HG02885 (cell line): Measurements from ENCODE around the gene HCN1.
"Not testable (repeated sequence)": the region's sequence is repeated elsewhere in the genome, so short reads cannot be mapped to it uniquely, and the experiment has no call there.

Experiments used
- ATAC-seq: cut with Tn5 transposase; IDR thresholded peaks from one replicate; pipeline ENCODE4 v1.9.1; 2021; ENCODE audit warnings: mild to moderate bottlenecking; ENCODE audit not compliant: unreplicated experiment, poor library complexity

Gene HCN1

DNA sequence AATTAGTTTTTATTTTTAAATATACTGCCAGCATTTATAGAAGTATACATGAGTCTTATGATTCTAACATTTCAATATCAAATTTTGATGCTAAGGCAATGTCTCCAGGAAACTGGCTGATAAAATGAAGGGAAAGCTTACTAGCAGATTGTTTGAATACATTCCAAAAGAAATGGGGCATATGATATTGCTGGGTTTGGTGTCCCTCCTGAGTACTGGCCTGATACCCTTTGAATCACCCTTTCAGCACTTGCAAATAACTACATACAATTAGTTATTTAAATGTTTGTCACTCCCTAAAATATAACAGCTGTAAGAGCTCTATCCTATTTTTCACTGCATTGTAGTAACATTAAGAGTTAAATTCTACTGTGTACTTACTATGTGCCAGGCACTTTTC is 360.8 kb downstream of the HCN1 start:
- ATAC-seq: no peak

DNA sequence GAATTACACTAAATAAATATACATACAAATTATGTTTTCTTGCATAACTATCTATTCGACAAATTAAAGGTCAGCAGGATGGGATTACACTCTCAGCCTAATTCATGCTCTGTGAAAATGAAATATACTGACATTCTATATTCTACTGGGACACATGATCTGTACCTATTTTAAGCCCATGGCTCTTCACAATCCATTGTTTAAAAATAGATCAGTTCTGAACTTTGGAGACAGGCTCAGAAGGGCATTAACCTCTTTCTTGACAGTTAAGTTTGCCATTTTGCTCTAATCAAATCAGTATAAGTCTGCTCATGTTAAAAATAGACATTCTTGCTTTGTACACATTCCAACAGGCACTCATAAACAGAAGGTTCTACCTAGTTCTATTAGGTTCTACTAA is 361.2 kb downstream of the HCN1 start:
- ATAC-seq: no peak

DNA sequence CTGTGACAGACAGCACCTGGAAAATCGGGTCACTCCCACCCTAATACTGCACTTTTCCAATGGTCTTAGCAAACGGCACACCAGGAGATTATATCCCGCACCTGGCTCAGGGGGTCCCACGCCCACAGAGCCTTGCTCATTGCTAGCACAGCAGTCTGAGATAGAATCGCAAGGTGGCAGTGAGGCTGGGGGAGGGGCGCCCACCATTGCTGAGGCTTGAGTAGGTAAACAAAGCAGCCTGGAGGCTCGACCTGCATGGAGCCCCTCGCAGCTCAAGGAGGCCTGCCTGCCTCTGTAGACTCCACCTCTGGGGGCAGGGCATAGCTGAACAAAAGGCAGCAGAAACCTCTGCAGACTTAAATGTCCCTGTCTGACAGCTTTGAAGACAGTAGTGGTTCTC is 383.6 kb downstream of the HCN1 start:
- not testable (repeated sequence) for ATAC-seq

DNA sequence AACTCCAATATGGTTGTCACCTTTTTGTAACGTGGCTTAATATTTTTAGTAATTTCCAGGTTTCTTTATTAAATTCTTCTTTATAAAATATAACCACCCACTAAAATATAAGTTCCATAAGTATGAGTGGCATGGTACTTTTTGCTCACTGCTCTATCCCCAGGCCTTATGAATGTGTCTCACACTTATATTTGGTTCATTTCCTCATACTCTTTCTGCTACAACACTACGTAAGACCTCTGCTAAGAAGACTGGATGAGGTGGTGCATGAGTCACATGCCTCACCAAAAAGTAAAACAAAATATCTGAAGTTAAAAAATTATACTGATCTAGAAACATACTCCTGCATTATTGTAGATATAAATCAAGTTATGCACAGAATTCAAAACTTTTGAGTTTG is 400.9 kb downstream of the HCN1 start:
- no peak for ATAC-seq

DNA sequence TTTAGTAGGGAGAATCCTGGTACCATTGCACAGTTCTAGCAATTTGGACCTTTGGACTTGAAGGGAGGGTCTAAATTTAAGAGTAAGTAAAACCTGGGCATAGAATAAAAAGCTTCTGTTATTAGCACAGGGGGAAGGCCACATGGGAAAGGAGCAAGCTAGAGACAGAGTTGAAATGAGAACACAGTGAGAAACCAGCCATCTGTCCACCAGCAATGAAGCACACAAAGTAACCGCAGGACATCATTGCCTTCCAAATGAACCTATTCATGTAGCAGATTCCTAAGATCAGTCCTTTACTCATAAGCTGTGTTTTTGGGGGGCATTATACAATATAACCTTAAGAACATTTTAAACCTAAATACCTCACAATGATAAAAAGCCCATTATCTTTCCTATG is 407.4 kb downstream of the HCN1 start:
- ATAC-seq: no peak

DNA sequence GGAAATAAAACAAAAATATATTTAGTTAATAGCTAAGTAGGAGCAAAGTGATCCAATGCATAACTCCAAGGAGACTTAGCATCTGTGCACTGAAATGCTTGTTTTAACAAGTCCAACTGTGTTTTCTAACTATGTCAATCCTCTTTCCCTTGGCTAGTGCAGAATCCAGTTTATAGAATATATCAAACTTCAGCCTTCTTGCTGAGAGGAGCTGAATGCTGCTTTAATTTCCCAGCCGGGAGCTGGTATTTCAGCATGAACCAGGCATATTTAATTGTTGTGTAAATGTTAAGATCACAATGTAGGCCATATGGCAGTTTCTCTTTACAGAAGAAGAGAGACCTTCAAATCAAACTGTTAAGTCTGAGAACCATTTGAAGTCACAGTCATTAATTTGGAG is 411.7 kb downstream of the HCN1 start:
- ATAC-seq: no peak

DNA sequence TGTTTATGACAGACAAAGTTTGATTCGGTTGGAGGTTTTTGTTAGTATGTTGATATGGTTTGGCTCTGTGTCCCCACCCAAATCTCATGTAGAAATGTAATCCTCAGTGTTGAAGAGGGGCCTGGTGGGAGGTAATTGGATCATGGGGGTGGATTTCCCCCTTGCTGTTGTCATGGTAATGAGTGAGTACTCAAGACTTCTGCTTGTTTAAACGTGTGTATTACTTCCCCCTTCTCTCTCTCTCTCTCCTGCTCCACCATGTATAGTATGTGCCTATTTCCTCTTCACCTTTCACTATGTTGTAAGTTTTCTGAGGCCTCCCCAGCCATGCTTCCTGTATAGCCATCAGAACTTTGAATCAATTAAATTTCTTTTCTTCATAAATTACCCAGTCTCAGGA is 415.1 kb downstream of the HCN1 start:
- no peak for ATAC-seq

DNA sequence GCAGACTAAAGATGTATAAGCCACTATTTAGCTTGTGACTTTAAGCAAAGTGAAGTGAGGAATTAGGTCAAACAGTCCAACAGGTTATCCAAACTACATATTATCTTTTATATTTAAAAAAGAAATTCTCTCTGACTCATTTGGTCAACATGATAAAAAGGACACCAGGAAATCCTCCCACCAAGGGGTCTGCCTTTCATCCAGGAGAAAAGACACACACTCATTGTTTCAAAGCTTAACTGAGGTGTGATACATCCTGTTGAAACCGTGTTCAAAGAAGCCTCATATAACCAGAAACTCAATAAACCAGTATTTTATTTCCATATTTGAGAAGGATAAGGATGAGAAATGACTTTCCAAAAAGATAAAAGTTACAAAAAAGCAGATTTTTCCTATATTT is 417.1 kb downstream of the HCN1 start:
- no peak for ATAC-seq

DNA sequence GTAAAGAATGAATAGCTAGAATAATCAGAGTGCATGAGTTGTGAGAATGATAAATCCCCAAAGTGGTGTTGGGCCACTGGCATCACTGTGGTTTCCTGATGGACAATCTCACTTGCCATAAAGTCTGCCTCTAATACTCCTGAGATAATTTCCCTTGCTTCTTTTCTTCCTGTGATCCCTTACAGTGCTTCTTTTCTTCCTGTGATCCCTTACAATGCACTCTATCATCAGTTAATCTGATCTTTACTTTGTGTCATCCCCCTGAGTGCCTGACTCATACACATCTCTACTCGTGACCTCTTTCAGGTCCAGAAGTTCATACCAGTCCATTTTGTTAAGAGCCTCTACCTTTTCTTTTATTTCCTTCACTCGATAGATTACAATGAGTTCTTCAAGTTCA is 418.3 kb downstream of the HCN1 start:
- ATAC-seq: no peak

DNA sequence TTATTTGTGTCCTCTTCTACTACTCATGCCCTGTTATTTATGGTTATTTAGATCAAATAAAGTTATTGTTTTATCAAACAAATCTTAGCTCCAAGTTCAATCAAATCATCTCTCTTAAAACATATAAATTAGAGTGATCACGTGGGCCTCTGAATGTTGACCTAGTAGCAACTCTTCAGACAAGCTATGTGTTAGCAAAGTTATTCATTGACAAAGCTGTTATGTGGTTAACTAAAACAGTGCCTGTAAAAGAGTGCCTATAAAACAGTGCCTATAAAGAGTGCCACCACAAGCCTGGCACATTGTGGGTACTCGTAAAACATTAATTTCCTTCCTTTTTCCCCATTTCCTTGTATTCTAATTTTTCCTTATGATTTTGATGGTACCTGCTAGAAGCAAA is 421.9 kb downstream of the HCN1 start:
- ATAC-seq: no peak

DNA sequence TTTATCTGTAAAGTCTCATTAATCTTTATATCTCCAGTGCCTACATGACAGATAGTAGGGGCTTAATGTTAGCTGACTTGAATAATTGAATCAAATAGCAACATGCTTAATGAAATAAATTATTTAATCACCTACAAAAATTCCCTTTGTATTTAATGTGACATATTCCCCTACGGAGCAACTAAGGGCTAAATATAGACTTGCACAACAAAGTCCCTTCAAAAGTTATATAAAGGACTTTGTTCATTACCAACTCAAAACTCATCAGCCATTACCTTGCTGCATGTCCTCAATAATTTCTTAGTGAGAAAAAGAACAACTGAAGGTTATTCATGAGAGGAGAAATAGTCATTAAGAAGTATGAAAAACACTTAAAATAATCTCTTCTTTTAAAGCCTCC is 424.6 kb downstream of the HCN1 start:
- ATAC-seq: no peak

DNA sequence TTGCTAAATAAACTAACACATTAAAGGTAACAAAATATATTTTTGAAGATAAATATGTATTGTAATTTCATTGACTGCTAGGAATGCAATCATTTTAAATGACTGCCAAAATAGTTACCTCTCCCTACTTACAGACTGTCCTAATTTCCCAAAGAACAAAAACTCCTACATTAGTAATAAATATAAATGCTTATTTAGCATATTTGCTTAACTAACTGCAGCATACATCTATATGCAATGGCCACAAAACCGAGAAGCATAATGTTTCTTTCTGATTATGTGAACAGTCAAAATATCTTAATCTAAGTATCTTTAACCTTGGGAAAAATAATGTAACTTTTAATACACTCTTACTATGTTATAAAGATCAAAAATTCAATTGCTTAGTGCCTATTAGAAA is 431.7 kb downstream of the HCN1 start:
- no peak for ATAC-seq

DNA sequence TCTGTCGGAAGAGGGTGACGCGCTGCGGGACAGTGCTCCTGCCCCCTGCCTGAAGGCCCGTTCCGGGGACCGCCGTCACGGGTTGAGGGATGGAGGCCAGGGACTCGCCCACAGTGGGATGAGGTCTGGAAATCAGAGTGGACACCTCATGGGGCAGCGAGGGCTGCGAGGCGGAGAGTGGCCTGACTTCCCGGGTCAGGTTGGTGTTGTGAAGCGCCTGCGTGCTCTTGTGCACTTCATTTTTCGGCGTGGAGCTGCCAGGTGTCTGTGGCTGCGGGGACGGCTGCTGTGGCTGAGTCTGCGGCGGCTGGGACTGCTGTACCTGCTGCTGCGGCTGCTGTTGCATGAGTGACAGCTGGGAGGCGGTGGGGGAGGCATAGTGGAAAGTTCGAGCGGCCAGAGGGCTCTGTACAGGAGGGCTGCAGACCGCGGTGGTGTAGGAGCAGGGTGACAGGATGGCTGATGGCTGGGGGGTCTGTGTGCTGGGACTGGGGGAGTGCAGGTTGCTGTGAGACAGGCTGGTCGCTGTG is 434.1 kb downstream of the HCN1 start:
- no peak for ATAC-seq

DNA sequence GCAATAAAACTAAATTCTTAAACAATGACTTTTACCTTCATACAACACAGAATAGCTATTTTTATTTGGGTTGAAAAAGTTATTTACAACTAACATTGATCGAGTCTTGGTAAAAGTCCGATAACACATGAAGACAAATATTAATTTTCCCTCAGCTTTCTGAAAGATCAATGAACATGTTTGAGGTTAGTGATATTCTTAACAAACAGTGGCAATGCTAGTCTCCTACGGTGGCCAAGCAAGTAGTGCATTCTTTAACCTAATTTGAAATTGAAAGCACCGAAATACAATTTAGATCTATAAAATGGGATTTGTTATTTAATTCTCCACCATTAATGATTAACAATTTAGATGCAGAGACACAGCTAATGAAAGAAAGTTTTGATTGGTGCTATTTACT is 435.1 kb downstream of the HCN1 start:
- no peak for ATAC-seq

DNA sequence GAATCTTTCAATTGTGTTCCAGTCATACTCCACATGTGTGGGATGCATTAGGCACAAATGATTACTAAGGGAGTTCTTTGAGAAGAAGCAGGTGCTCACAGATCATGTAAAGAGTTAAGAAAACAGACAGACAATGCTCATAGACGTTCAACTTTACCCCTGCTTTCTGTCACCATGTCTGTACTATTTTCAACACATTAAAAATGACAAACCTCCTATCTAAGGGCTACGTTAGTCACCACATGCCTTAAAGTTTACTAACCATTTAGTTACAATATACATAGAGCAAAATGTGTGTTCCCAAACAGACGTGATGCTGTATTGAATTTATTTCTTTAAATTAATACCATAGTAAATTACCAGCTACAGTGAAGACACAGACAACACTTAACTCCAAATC is 435.9 kb downstream of the HCN1 start:
- no peak for ATAC-seq

DNA sequence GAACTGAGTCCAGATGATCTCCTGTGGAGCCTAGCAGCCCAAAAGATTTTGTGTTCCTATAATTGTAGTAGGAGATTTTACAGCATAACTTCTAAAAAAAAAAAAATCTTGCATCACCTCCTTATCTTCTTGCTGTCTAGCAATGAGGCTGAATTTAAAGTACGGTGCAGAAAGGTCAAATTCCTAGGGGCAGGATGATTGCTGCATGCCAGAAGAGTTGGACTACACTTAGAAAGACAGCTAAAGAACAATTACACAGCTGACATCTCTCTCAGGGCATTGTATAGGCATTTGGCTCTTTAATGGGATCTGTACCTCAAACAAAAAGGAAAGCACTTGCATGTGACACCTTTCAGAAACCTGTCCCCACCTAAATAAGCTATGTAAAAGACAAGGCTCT is 443.2 kb downstream of the HCN1 start:
- no peak for ATAC-seq

DNA sequence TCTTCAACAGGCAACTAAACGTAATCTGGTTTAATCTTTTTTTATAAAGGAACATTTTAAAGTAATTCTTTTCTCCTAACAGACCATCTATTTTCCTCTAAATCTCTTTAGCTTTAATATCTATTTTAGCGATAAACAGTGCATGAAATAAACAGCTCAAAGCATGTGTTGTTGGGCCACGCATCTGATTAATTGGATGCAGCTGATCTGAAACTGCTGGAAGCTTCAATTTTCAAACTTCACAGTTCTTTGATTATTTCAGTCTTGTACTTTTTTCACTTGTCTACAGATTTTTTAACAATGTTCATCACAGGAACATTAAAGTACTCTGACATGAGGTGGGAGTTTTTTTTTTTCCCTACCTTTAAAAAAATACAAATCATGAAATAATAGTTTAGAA is 443.6 kb downstream of the HCN1 start:
- no peak for ATAC-seq

DNA sequence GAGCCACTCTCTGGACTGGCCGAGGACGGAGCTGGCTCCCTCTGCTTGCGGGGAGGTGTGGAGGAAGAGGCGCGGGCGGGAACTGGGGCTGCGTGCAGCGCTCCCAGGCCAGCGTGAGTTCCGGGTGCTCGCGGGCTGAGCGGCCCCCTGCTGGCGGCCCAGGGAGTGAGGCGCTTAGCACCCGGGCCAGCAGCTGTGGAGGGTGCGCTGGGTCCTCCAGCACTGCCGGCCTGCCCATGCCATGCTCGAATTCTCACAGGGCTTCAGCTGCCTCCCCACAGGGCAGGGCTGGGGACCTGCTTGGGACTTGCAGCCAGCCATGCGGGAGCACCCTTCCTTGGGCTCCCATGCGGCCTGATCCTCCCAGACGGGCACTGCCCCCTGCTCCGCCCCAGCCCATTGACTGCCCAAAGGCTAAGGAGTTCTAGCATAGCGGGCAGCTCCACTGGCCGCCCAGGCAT is 470.6 kb downstream of the HCN1 start:
- no peak for ATAC-seq

DNA sequence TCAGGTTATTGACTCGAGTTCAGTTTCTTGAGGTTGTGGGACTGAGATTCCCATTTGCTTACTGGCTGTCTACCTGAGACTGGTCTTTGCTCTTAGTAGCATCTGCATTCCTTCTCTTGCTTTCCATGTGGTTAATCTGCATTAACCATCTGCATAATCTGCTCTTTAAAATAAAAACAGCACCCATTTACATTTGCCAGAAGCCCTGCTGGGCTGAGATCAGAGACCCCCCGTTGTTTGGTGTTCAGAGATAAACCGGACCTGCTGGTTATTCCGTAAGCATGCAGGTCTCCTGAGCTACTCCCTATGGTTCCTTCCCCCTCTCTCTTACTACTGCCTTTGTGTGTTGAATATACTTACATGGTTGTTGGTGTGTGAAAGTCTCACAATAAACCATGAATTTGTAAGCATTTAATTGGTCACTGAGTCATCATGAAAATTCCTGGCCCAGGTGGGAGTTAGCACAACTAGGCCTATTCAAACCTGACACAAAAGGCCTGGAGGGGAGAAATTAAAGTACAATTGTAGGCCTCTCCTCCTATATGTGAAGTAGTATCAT is 490.7 kb downstream of the HCN1 start:
- ATAC-seq: no peak
